Kidney (tissue), 14 donors: ENCODE measurements around the gene KRT6B. TPM values are rescaled to one million over a fixed set of nuclear protein-coding genes. Genes with fewer than 3 reads are reported as not detected.
"Not testable (repeated sequence)": the region's sequence is repeated elsewhere in the genome, so short reads cannot be mapped to it uniquely, and the experiment has no call there.

ENCODE experiments used
- DNase-seq, 5 donors: peaks; one replicate each; pipeline ENCODE4 v3.0.0-alpha.2; 2013 to 2020
- FAIRE-seq: peaks from 2 replicates; lab custom pipeline; 2012; peaks lifted over from hg19 to GRCh38; lab: Jason Lieb, UNC
- H3K27ac ChIP-seq, 2 donors: one replicate each; pipeline ENCODE4 v1.7.0; 2013; ENCODE audit warnings: low read depth in 2 of 2, low read length in 2 of 2, inconsistent platforms in 1 of 2
- H3K27me3 ChIP-seq: one replicate; pipeline ENCODE4 v1.7.1; 2013; ENCODE audit warnings: low read length, inconsistent platforms; ENCODE audit not compliant: control insufficient read depth, insufficient read depth
- H3K36me3 ChIP-seq, 3 donors: one replicate each; pipeline versions ENCODE4 v1.7.0 to v1.7.1; 2013; ENCODE audit warnings: low read length in 3 of 3, control low read depth in 1 of 3, inconsistent platforms in 1 of 3; ENCODE audit not compliant: insufficient read depth in 3 of 3, control insufficient read depth in 2 of 3
- H3K4me1 ChIP-seq, 3 donors: one replicate each; pipeline versions ENCODE4 v1.7.0 to v1.7.1; 2013; ENCODE audit warnings: low read length in 3 of 3, inconsistent platforms in 1 of 3, low read depth in 1 of 3; ENCODE audit not compliant: control insufficient read depth in 2 of 3, insufficient read depth in 2 of 3
- H3K4me3 ChIP-seq, 3 donors: one replicate each; pipeline versions ENCODE4 v1.7.0 to v1.8.1; 2013; ENCODE audit warnings: low read length in 3 of 3, control low read depth in 1 of 3, inconsistent platforms in 1 of 3
- H3K9ac ChIP-seq, 3 donors: one replicate each; pipeline versions ENCODE4 v1.7.0 to v1.7.1; 2013; ENCODE audit warnings: low read length in 3 of 3, control low read depth in 1 of 3, inconsistent platforms in 1 of 3
- H3K9me3 ChIP-seq, 3 donors: one replicate each; pipeline versions ENCODE4 v1.7.0 to v1.7.1; 2013; ENCODE audit warnings: low read length in 3 of 3, control low read depth in 1 of 3, inconsistent platforms in 1 of 3; ENCODE audit not compliant: control insufficient read depth in 2 of 3, insufficient read depth in 1 of 3
- CTCF ChIP-seq: IDR thresholded peaks from 3 replicates; pipeline ENCODE4 v1.5.1; 2012; ENCODE audit warnings: mild to moderate bottlenecking, moderate library complexity, borderline replicate concordance; ENCODE audit not compliant: insufficient read depth; ENCODE audit errors: extremely low read depth
- intact Hi-C: fragments of 100-400 bp; cut with DNase I; formaldehyde crosslinking; loops from one replicate; pipeline ENCODE4 v1.11.1; 2022
- polyA plus RNA-seq: library from polyadenylated mRNA; stranded (reverse); fragments of 350-450 nt; fragmentation: Illumina TruSeq; extraction: RNeasy Lipid Tissue Mini Kit (QIAGEN cat#74804); gene quantifications from one replicate; pipeline ENCODE4 v1.2.3, GENCODE V29; 2014; ENCODE audit warnings: low read depth, low replicate concordance; ENCODE audit not compliant: insufficient read depth
- total RNA-seq: library from RNA; stranded (reverse); fragmentation: NEBNext Ultra II Directional; extraction: Animal tissue kit (Norgen Biotek cat#: 25700); gene quantifications from one replicate; pipeline ENCODE4 v1.2.1, GENCODE V29; 2021
- donor health status: control.
- donor health status: control.
- donor health status: control.
- donor health status: control.
- donor health status: control.
- donor health status: DM: yes; HTN: yes; CAD: no.
- donor health status: Normal renal cell carcinoma (clear cell type).

Gene KRT6B
- total and polyA plus RNA-seq, 2 donors from 2014 or later = not detected

DNA sequence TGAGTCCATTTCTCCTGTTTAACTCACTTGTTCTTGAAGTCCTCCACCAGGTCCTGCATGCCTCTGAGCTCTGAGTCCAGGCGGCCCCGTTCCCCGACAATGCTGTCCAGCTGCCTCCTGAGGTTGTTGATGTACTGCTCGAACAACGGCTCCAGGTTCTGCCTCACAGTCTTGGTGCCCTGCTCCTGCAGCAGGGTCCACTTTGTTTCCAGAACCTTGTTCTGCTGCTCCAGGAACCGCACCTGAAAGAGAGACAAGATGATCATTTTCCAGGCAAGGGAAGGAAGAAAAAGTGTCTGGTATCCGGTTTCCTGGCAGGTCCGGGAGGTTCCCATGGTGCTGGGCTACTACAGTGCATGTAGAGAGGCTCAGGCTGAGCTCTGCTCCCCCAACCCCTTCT, 39.5 kb upstream of the KRT6B start:
- H3K36me3 ChIP-seq, H3K27me3 ChIP-seq, DNase-seq, H3K4me1 ChIP-seq, FAIRE-seq, intact Hi-C loops, H3K9ac ChIP-seq, H3K9me3 ChIP-seq, H3K27ac ChIP-seq, H3K4me3 ChIP-seq: not testable (repeated sequence)

DNA sequence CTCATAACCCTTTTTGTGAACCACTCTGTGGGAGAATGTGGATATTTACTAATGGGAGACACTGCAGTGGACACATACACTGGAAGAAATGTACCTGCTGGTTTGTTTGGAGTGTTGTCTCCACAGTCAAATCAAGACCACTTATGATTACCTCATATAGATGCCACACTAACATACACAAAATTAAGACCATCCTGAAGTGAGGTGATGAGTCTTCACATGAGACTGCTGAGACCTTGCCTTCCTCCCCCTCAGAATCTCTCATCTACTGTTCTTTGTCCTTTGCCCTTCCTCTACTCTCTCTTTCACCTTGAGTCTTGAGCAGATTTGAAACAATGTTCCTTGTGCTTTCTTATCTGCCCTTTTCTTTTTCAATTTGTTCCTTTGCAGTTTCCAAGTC, 36.8 kb upstream of the KRT6B start:
- Histone ChIP-seq H3K27me3 (no peaks in the 10 kb centered on the region), H3K27ac (no peak overlapping the region), H3K4me1 (no peaks in the 10 kb centered on the region), H3K4me3 (no peak overlapping the region), H3K36me3 (no peaks in the 10 kb centered on the region), H3K9ac (no peak overlapping the region), H3K9me3 (no peaks in the 10 kb centered on the region)
- no peak for DNase-seq
- FAIRE-seq = no peak
- intact Hi-C loops = no loop called here
- no peak for TF ChIP-seq CTCF

GRCh38 chr12:52487744-52488443, 35.9 kb upstream of the KRT6B start:
- H3K4me1 ChIP-seq, H3K4me3 ChIP-seq, H3K27me3 ChIP-seq, H3K27ac ChIP-seq, intact Hi-C loops, FAIRE-seq, H3K36me3 ChIP-seq, H3K9me3 ChIP-seq, DNase-seq, H3K9ac ChIP-seq: not testable (repeated sequence)

DNA sequence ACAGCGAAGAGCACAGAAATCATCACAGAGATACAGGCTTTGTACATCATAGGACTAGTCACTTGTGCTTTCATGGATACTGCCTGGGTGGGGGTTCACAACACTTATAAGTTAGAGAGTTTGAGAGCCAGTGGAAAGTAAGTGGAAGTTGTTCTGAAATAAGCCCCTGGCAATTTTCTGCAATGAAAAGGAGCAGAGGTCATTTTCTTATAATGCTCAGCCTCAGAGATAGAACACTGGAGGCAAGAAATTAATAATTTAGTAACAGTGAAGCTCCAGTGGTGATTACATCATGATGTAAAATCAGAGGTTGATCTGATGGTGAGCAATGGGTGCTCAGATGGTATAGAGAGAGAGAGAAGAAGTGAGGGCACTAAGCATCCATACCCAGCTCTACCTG, 35.3 kb upstream of the KRT6B start:
- intact Hi-C loops = no loop called here
- no peaks in the 10 kb centered on the region for H3K36me3 ChIP-seq
- TF ChIP-seq CTCF = no peak
- H3K4me1 ChIP-seq = no peaks in the 10 kb centered on the region
- no peaks in the 10 kb centered on the region for H3K9me3 ChIP-seq
- no peaks in the 10 kb centered on the region for H3K27me3 ChIP-seq
- no peak overlapping the region for H3K4me3 ChIP-seq
- no peak for FAIRE-seq
- no peak overlapping the region for H3K27ac ChIP-seq
- no peak overlapping the region for H3K9ac ChIP-seq
- no peak for DNase-seq
